GM04504 (cell line): ENCODE results near the gene SLC5A10.

ENCODE experiments used
- DNase-seq: peaks from one replicate; pipeline ENCODE4 v3.0.0-alpha.2; 2012; ENCODE audit warnings: low read depth

The SLC5A10 gene

GRCh38 chr17:18984273-18985114 is 32.5 kb downstream of the SLC5A10 start:
- no peak for DNase-seq

GRCh38 chr17:18985475-18985874 is 33.5 kb downstream of the SLC5A10 start:
- no peak for DNase-seq

- no peak for DNase-seq
Measured at GRCh38 chr17:18986541-18987229, 34.7 kb downstream of the SLC5A10 start.

DNA sequence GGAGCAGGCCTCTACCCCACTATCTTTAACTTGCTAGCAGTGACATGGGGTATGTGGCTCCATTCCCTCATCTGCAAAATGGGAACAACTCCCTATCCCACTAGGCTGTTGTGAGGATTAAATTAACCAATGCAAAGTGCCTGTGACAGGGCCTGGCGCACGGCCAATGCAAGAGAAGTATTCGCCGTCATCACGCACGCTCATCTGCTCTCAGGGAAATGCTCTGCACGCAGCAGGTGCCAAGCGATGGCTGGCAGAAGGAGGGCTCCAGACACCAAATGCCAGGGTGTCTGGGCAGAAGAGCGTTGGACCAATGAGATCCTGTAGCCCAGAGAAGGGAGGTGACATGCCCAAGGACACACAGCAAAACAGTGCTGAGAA is 35.3 kb downstream of the SLC5A10 start:
- no peak for DNase-seq

DNA sequence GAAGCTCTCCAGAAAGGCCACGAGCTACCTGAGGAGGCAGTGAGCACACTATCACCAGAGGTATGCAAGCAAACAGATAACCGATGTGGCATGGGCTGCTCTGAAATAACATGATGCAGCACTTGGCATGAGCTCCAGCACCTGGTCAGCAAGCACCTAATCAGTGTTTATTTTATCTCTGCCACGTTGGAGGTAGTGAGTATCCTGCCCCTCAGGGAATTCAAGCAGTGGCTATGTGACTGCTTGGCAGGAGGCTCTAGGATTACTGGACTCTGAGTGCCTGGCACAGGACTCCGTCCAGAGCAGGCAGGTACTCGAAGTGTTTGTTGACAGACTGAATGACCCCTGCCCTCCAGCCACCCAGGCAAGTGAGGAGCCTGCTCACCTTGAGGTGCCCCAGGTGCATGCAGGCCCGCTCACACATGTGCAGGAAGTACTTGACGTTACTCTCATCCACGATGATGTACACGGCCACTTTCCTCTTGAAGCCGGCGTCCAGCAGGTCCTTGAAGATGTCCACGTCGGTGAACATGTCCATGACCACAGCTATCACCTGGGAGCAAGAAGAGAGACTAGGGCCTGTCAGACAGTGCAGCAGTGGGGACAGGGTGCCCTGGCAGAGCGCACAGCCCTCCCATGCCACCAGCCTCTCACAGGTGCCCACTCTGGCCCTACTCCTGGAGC is 36.0 kb downstream of the SLC5A10 start:
- no peak for DNase-seq

DNA sequence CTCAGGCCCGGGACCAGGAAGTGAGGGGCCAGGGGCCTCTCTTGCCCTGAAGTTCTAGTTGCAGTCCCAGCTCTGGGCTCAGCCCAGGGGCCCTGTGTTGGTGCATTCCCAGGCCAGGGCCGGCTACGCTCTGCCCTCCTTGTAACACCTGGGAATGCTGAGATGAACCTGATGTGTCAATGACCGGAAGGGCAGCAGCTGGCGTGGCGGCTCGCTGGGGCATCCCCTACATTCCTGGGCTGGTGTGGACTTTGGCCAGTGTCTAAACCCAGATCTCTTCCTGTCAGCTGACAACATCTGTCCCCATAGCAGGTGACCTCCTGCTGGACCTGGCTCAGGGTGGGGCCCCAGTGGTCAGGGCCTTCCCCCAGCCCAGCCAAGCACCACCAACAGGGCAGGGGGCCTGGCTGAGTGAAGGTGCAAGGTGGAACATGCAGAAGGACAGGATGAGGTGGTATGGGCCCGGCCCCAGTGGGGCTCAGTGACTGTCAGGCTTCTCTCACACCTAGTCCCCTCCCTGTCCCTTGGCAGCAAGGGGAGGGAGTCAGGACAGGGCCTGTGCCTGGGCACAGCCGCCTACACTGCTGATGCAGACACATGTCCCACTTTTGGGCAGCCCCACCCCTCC is 36.7 kb downstream of the SLC5A10 start:
- no peak for DNase-seq

GRCh38 chr17:18990331-18990730 is 38.4 kb downstream of the SLC5A10 start:
- no peak for DNase-seq

GRCh38 chr17:18991531-18992315 is 39.8 kb downstream of the SLC5A10 start:
- no peak for DNase-seq

DNA sequence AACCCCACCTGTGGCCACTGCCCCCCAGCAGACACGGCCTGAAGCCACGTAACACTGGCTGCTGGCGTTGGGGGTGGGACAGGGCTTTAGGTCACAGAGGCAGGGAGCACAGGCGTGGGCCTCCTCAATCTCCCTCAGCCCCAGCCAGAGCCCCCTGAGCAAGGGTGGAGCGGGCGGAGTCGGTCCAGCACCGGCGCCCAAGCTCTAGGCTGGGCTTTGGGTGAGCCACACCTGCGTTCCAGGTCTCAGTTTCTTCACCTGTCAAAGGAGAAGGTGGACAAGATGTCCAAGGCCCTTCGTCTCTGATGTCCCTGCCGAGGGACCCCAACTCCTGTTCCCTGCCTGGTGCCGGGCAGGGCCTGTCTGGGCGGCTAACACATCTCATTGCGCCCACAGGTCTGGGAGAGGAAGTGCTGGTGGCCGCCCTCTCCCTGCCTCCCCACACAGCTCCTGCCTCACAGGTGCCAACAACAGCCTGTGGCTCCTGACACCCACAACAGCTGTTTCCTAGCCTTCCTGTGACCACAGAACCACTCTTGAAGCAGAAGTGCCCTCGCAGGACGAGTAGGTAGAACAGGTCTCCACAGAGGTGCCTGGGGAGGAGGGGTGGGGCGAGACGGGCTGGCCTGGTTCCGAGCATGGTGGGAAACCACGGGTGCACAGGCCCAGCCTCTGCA is 40.6 kb downstream of the SLC5A10 start:
- DNase-seq: no peak

DNA sequence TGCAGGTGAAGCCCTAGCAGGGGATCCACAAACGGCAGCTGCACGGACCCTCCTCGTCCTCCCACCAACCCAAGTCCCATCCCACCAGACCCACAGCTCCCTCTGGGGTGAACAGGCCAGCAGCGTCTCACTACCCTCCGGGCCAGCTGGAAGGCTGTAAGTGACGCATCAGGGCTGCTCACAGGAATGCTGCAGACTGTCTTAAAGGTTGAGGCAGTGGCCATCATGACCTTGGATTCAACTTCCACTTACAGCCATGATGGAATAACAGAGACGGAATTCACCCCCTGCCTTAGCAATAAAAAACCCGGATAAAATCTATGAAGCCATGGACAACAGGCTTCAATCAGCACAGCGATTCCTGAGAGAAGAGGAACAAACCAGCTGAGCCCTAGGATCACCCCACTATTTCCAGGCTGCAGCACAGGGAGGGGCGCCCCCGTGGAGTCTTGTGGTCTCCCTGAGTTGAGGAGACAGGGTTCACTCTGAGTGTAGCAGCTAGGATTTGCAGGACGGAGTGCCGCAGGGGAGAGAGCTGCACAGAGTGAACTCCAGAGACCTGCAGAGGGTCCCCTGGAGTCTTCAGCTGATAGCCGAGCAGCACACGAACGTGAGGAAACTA is 42.1 kb downstream of the SLC5A10 start:
- no peak for DNase-seq

GRCh38 chr17:18994631-18995030 is 42.7 kb downstream of the SLC5A10 start:
- DNase-seq: no peak

DNA sequence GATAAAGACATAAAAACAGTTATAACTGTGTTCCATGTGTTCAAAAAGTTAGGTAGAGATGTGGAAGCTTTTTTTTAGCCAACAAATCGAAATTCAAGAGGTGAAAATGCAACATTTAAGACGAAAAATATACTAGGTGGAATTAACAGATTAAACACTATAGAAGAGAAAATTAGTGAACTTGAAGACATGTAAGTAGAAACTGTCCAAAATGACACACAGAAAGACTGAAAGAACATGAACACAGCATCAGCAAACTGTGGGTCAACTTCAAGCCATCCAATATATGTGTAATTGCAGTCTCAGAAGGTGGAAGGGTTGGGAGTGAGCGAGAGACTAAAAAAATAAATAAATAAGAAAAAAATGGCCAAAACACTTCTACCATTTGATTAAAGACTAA is 43.3 kb downstream of the SLC5A10 start:
- DNase-seq: no peak

- no peak for DNase-seq
Measured at GRCh38 chr17:18996458-18996857, 44.5 kb downstream of the SLC5A10 start.

GRCh38 chr17:18997650-18998196 is 45.8 kb downstream of the SLC5A10 start:
- no peak for DNase-seq

DNA sequence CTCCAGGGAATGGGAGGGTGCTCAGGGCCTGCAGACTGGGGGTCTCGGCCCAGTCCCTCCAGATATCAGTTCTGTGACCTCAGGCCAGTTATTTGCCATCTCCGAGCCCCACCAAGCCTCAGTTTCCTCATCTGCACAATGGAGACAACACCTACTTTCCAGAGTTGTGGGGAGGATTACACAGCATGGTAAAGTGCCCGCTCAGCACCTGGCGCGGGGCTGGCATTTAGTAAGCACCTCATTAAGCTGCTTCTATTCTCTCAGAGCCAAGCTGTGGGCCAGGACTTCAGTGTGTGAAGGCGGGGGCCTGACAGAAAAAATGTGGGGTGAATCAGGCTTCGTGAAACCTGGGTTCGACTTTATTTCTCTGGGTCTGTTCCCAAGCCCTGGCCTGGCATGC is 47.4 kb downstream of the SLC5A10 start:
- no peak for DNase-seq

GRCh38 chr17:18999911-19000310 is 47.9 kb downstream of the SLC5A10 start:
- DNase-seq: no peak

DNA sequence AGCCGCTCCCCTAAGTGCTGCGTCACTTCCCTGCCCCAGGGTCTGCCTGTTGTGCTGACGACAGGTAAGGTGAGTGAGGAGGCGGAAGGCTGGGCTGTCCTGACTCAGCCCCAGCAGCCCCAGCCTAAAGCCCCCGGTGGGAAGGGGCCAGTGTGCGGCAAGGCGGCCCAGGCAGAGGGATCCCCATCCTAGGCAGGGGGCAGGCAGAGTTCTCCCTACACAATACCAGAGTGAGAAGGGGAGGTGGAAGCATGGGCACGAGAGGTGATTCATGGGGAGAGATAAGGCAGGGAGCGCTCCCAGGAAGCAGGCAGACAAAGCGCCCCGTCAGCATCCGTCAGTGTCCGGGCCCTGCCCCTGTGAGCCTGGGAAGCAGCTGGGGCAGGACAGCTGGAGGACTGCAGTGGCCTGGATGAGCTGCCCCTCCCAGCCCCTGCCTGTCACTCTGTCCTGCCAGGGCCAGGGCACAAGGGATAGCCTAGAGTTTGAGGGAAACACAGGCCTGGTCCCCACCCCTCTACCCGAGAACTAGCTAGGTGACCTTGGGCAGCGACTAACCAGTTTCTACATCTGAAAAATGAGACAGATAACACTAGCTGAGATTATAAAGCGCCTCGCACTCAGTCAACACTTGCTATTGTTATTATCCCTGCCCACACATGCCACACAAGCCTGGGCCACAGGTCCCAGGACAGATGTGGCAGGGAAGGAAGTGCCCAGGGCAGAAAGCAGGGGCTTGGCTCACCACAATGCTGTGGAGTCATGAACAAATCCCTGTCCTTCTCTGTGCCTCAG is 48.8 kb downstream of the SLC5A10 start:
- DNase-seq: no peak

GRCh38 chr17:19001907-19002590 is 50.1 kb downstream of the SLC5A10 start:
- no peak for DNase-seq
